ENCODE data around the gene OR10S1.

Gene OR10S1

DNA sequence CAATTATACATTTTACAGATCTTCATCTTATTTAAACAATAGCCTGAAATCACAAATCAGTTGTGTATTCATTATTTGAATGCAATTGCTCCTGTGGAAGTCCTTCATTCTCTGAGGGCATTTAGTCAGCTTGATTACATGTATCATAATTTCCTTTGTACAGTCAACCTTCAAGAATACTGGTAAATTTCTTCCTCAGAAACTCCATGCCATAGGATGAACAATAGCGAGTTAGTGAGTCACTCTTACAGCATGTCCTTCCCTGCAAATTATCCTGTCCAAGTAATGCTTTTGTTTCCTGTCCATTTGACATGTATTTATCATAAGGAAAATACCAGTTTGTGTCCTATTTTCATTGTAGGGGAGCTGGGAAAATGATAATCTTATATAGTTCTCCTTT lies 3.8 kb downstream of the OR10S1 start:
- DNase-seq (ENCODE audit: low read depth) = peak; percentile 20
- TF ChIP-seq, protein P1, sequence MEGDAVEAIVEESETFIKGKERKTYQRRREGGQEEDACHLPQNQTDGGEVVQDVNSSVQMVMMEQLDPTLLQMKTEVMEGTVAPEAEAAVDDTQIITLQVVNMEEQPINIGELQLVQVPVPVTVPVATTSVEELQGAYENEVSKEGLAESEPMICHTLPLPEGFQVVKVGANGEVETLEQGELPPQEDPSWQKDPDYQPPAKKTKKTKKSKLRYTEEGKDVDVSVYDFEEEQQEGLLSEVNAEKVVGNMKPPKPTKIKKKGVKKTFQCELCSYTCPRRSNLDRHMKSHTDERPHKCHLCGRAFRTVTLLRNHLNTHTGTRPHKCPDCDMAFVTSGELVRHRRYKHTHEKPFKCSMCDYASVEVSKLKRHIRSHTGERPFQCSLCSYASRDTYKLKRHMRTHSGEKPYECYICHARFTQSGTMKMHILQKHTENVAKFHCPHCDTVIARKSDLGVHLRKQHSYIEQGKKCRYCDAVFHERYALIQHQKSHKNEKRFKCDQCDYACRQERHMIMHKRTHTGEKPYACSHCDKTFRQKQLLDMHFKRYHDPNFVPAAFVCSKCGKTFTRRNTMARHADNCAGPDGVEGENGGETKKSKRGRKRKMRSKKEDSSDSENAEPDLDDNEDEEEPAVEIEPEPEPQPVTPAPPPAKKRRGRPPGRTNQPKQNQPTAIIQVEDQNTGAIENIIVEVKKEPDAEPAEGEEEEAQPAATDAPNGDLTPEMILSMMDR (IDR thresholded peaks at IDR 0.05; ENCODE audit: control insufficient read depth, insufficient read depth, low read depth, low read length, missing control alignments) = no peak
- no peak overlapping the region for H3K4me3 ChIP-seq (ENCODE audit: control insufficient read depth, low read depth, low read length)

DNA sequence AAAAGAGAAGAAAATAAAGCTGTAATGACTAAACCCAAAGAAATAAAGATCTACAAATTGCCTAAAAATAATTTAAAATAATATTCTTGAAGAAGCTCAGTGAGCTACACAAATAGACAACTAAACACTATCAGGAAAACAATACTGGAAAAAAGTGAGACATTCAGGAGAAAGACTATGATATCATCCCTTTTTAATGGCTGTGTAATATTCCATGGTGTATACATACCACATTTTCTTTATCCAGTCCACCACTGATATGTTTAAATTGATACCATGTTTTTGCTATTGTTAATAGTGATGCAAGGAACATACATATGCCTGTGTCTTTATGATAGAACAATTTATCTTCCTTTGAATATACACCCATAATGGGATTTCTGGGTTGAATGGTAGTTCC lies 20.8 kb downstream of the OR10S1 start:
- TF ChIP-seq, protein P1 (IDR thresholded peaks at IDR 0.05; ENCODE audit: control insufficient read depth, insufficient read depth, low read depth, low read length, missing control alignments) = no peak

DNA sequence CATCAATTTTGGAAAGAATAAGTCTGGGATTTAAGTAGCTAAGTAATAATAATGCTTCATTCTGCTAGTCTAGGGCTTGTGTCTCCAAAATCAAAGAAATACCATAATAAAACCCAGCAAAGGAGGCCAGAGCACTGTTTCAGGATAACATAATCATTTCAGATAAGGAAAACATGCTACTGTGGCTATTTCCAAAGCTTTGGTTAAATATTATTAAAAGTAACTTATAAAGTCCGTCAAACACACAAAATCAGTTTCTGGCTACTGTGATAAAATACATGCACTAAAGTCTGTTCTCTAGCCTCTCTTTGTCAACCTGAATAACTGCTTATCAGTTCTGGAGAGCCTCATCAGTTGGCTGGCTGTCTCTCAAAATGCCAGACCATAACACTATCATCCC lies 32.4 kb downstream of the OR10S1 start:
- H3K4me3 ChIP-seq (ENCODE audit: control insufficient read depth, low read depth, low read length) = no peak overlapping the region
- TF ChIP-seq, protein P1 (IDR thresholded peaks at IDR 0.05; ENCODE audit: control insufficient read depth, insufficient read depth, low read depth, low read length, missing control alignments) = no peak
- DNase-seq (ENCODE audit: low read depth) = no peak

More for the DNA sequence above, 20.8 kb downstream of the OR10S1 start:
- no peak overlapping the region for H3K4me3 ChIP-seq (ENCODE audit: control insufficient read depth, low read depth, low read length)
- no peak for DNase-seq (ENCODE audit: low read depth)

DNA sequence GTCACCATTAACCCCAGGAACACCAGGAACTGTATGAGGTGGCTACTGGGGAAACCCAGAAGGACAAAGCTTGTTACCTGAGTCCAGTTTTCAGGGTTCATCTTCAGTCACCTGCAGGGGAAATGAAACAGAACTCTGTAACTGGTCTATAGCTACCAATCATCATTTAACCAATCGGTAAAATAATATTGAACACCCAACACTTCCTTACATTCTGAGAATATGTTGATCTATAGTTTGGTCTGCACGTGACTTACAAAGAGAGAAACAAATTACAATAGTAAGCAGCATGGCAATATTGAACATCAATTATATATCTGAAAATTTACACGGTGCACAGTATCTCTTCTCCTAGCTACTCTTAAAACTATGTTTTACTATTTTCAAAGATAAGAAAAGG lies 33.8 kb downstream of the OR10S1 start, which contains the start of gene OR6T1:
OR6T1 (minus strand) TSS at position 101 of the 400 bp plus-strand sequence; CDS start at position 101, 0 bp downstream.
- no peak for DNase-seq (ENCODE audit: low read depth)
- no peak within 1 kb of the TSS for H3K4me3 ChIP-seq (ENCODE audit: control insufficient read depth, low read depth, low read length)
- TF ChIP-seq, protein P1 (IDR thresholded peaks at IDR 0.05; ENCODE audit: control insufficient read depth, insufficient read depth, low read depth, low read length, missing control alignments) = no peak

DNA sequence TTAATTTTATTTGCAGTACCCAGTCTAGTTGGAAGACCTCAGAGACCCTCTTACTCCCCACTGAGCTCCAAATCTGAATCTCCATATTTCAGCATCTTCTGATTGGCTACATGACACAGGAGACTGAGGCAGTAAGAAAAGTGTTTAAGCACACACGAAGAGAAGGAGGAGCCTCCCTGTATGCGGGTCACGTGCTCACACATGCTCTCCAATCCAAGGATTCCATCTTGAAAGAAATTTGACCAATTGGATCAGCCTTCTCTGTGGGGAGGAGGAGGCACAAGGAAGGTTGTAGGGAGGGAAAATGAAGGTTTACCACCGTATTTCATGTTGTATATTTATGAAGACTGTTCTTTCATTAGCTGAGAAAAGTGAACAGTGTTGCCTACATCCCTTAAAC lies 35.2 kb downstream of the OR10S1 start:
- no peak overlapping the region for H3K4me3 ChIP-seq (ENCODE audit: control insufficient read depth, low read depth, low read length)
- no peak for DNase-seq (ENCODE audit: low read depth)
- TF ChIP-seq, protein P1 (IDR thresholded peaks at IDR 0.05; ENCODE audit: control insufficient read depth, insufficient read depth, low read depth, low read length, missing control alignments) = no peak

DNA sequence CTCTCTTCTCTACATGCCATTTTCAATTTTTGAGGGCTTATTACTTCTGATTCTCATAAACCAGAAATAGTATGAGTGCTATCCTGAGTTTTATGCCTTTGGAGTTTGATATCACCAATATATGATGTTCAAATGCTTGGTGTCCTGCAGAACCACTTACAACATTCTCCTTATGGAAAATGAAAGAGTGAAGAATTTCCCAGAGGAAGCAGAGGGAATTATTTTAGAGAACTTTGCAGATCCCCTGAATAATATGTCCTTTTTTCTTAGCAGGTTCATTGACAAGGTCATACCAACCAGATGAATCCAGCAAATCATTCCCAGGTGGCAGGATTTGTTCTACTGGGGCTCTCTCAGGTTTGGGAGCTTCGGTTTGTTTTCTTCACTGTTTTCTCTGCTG lies 38.3 kb downstream of the OR10S1 start, which contains the start of gene OR4D5:
OR4D5 (plus strand) TSS at position 301 of the 400 bp plus-strand sequence; CDS start at position 301, 0 bp downstream.
- TF ChIP-seq, protein P1 (IDR thresholded peaks at IDR 0.05; ENCODE audit: control insufficient read depth, insufficient read depth, low read depth, low read length, missing control alignments) = no peak
- no peak for DNase-seq (ENCODE audit: low read depth)
- no peak within 1 kb of the TSS for H3K4me3 ChIP-seq (ENCODE audit: control insufficient read depth, low read depth, low read length)
